Bronchial epithelial cell (primary cell): ENCODE measurements around the gene SVIL. TPM values are rescaled to one million over a fixed set of nuclear protein-coding genes. Genes with fewer than 3 reads are reported as not detected.
"Not testable (repeated sequence)": the region's sequence is repeated elsewhere in the genome, so short reads cannot be mapped to it uniquely, and the experiment has no call there.

Source experiments
- DNase-seq: peaks from one replicate; pipeline ENCODE4 v3.0.0-alpha.2; 2010; ENCODE audit warnings: low read depth
- FAIRE-seq: peaks from 2 replicates; lab custom pipeline; 2011; peaks lifted over from hg19 to GRCh38; lab: Jason Lieb, UNC
- H3K27me3 ChIP-seq: 2 replicates; pipeline ENCODE4 v1.5.1; 2011; ENCODE audit warnings: low read length; ENCODE audit not compliant: control insufficient read depth, insufficient read depth
- H3K36me3 ChIP-seq: 2 replicates; pipeline ENCODE4 v1.5.1; 2011; ENCODE audit warnings: low read length; ENCODE audit not compliant: control insufficient read depth, insufficient read depth
- H3K4me3 ChIP-seq: 2 replicates; pipeline ENCODE4 v1.5.1; 2011; ENCODE audit warnings: mild to moderate bottlenecking, low read depth, low read length, control low read depth
- CTCF ChIP-seq: IDR thresholded peaks from 2 replicates; pipeline ENCODE4 v1.5.1; 2011; ENCODE audit warnings: mild to moderate bottlenecking, moderate library complexity, low read length, control low read depth, inconsistent platforms; ENCODE audit not compliant: insufficient read depth, severe bottlenecking
- total RNA-seq: library from RNA; depleted of rRNA; stranded (reverse); fragments of >200 nt; gene quantifications from 2 replicates; pipeline ENCODE4 v1.2.1, GENCODE V29; 2014

The SVIL gene
- total RNA-seq, 1 donor from 2014 or later, result 12.6 TPM

GRCh38 chr10:29615195-29615594 is 19.6 kb downstream of the SVIL start:
- Histone ChIP-seq H3K27me3 (no peaks in the 10 kb centered on the region), H3K36me3 (no peaks in the 10 kb centered on the region), H3K4me3 (no peak overlapping the region)
- TF ChIP-seq CTCF, result no peak
- FAIRE-seq (no peak), DNase-seq (no peak)

- FAIRE-seq, DNase-seq, H3K4me3 ChIP-seq, H3K27me3 ChIP-seq, H3K36me3 ChIP-seq: not testable (repeated sequence)
These were observed 20.5 kb downstream of the SVIL start for GRCh38 chr10:29614289-29614688.

GRCh38 chr10:29613791-29614190 is 21.0 kb downstream of the SVIL start:
- Histone ChIP-seq H3K36me3 (no peaks in the 10 kb centered on the region), H3K27me3 (no peaks in the 10 kb centered on the region), H3K4me3 (no peak overlapping the region)
- TF ChIP-seq CTCF, result no peak
- DNase-seq, result no peak
- no peak for FAIRE-seq

- no peaks in the 10 kb centered on the region for H3K27me3 ChIP-seq
- H3K36me3 ChIP-seq, result no peaks in the 10 kb centered on the region
- DNase-seq (no peak), FAIRE-seq (no peak)
- no peak overlapping the region for H3K4me3 ChIP-seq
- TF ChIP-seq CTCF, result no peak
These were observed 21.6 kb downstream of the SVIL start for GRCh38 chr10:29613196-29613595.

GRCh38 chr10:29612657-29613056 is 22.1 kb downstream of the SVIL start:
- H3K27me3 ChIP-seq, result no peaks in the 10 kb centered on the region
- H3K36me3 ChIP-seq, result no peaks in the 10 kb centered on the region
- DNase-seq (no peak), FAIRE-seq (no peak)
- no peak for TF ChIP-seq CTCF
- H3K4me3 ChIP-seq, result no peak overlapping the region

GRCh38 chr10:29611781-29612381 is 22.9 kb downstream of the SVIL start:
- DNase-seq (no peak), FAIRE-seq (no peak)
- TF ChIP-seq CTCF, result no peak
- Histone ChIP-seq H3K36me3 (no peaks in the 10 kb centered on the region), H3K4me3 (no peak overlapping the region), H3K27me3 (no peaks in the 10 kb centered on the region)
